ENCODE measurements around the gene CAMSAP1.

CAMSAP1 gene

GRCh38 chr9:135779571-135779970 is 127.8 kb downstream of the CAMSAP1 start:
- Histone ChIP-seq H3K27me3 (no peaks in the 10 kb centered on the region), H3K9me3 (no peaks in the 10 kb centered on the region), H3K27ac (no peak overlapping the region), H3K36me3 (no peaks in the 10 kb centered on the region), H3K4me1 (ENCODE audit: control insufficient read depth in 1 of 2, insufficient read depth in 1 of 2, low read depth in 1 of 2, low read length in 1 of 2) (no peaks in the 10 kb centered on the region), H3K4me3 (ENCODE audit: low read depth in 1 of 2, low read length in 1 of 2) (no peak overlapping the region)
- TF ChIP-seq, protein P1, sequence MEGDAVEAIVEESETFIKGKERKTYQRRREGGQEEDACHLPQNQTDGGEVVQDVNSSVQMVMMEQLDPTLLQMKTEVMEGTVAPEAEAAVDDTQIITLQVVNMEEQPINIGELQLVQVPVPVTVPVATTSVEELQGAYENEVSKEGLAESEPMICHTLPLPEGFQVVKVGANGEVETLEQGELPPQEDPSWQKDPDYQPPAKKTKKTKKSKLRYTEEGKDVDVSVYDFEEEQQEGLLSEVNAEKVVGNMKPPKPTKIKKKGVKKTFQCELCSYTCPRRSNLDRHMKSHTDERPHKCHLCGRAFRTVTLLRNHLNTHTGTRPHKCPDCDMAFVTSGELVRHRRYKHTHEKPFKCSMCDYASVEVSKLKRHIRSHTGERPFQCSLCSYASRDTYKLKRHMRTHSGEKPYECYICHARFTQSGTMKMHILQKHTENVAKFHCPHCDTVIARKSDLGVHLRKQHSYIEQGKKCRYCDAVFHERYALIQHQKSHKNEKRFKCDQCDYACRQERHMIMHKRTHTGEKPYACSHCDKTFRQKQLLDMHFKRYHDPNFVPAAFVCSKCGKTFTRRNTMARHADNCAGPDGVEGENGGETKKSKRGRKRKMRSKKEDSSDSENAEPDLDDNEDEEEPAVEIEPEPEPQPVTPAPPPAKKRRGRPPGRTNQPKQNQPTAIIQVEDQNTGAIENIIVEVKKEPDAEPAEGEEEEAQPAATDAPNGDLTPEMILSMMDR (IDR thresholded peaks at IDR 0.05) = no peak

GRCh38 chr9:135778421-135778820 is 128.9 kb downstream of the CAMSAP1 start:
- Histone ChIP-seq H3K27me3 (no peaks in the 10 kb centered on the region), H3K36me3 (no peaks in the 10 kb centered on the region), H3K27ac (no peak overlapping the region), H3K4me1 (ENCODE audit: control insufficient read depth in 1 of 2, insufficient read depth in 1 of 2, low read depth in 1 of 2, low read length in 1 of 2) (no peaks in the 10 kb centered on the region), H3K4me3 (ENCODE audit: low read depth in 1 of 2, low read length in 1 of 2) (no peak overlapping the region), H3K9me3 (no peaks in the 10 kb centered on the region)
- TF ChIP-seq, protein P1 (IDR thresholded peaks at IDR 0.05) = no peak

GRCh38 chr9:135777623-135778177 is 129.6 kb downstream of the CAMSAP1 start:
- Histone ChIP-seq H3K27ac (no peak overlapping the region), H3K9me3 (no peaks in the 10 kb centered on the region), H3K27me3 (no peaks in the 10 kb centered on the region), H3K36me3 (no peaks in the 10 kb centered on the region), H3K4me1 (ENCODE audit: control insufficient read depth in 1 of 2, insufficient read depth in 1 of 2, low read depth in 1 of 2, low read length in 1 of 2) (no peaks in the 10 kb centered on the region), H3K4me3 (ENCODE audit: low read depth in 1 of 2, low read length in 1 of 2) (no peak overlapping the region)
- TF ChIP-seq, protein P1 (IDR thresholded peaks at IDR 0.05) = no peak

- Histone ChIP-seq H3K27ac (no peak overlapping the region), H3K36me3 (no peaks in the 10 kb centered on the region), H3K4me1 (ENCODE audit: control insufficient read depth in 1 of 2, insufficient read depth in 1 of 2, low read depth in 1 of 2, low read length in 1 of 2) (no peaks in the 10 kb centered on the region), H3K9me3 (no peaks in the 10 kb centered on the region), H3K27me3 (no peaks in the 10 kb centered on the region), H3K4me3 (ENCODE audit: low read depth in 1 of 2, low read length in 1 of 2) (no peak overlapping the region)
- TF ChIP-seq, protein P1 (IDR thresholded peaks at IDR 0.05) = no peak
Observed at GRCh38 chr9:135776893-135777622, 130.3 kb downstream of the CAMSAP1 start.

DNA sequence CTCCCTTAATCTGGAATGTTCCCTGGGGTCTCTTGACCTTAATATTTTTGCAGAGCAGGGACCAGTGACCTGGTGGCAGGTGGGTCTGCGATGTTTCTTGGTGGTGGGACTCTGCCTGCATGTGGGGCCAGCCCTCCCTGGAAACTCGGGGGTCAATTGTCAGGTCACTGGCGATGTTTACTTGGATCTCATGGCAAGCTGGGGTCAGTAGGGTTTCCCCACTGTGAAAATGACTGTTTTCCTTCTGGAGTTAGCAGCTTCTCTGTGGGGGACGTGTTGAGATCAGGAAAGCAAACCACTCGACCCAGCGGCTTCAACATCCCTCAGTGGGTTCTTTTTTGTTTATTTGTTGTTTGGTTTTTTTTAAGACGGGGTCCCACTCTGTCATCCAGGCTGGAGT is 131.4 kb downstream of the CAMSAP1 start:
- H3K4me1 ChIP-seq (ENCODE audit: control insufficient read depth in 1 of 2, insufficient read depth in 1 of 2, low read depth in 1 of 2, low read length in 1 of 2) = no peaks in the 10 kb centered on the region
- TF ChIP-seq, protein P1 (IDR thresholded peaks at IDR 0.05) = no peak

More for the DNA sequence above, 131.4 kb downstream of the CAMSAP1 start:
- Histone ChIP-seq H3K27ac (no peak overlapping the region), H3K9me3 (no peaks in the 10 kb centered on the region), H3K36me3 (no peaks in the 10 kb centered on the region), H3K4me3 (ENCODE audit: low read depth in 1 of 2, low read length in 1 of 2) (no peak overlapping the region), H3K27me3 (no peaks in the 10 kb centered on the region)
